Measurements from ENCODE around the gene TEDC1.

TEDC1 gene

DNA sequence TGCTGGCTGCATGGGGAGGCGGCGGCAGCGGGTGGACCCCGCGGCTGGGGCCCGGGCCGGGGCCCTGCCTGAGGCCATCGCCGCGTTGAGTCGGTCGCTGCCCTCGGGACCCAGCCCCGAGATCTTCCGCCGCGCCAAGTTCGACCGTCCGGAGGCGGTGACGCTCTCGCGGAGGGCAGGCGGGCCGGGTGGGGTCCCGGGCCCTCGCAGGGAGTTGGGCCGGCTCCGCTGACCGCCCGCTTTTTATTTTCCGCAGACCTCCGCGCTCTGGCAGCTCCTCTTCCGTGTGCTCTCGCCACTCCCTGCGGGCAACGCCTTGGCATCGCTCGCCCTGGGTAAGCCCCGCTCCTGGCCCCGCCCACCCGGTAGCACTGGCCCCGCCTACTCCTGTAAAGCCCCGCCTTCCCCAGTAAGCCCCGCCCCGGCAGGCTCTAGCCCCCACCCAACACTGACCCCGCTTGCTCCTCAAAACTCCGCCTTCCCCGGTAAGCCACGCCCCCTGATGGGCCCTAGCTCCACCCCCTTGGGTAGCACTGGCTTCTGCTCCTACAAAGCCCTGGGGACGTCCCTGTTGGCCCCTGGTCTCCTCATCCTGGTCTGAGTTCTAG, 424 bp downstream of the TEDC1 start:
- peak; percentile 55 for DNase-seq (ENCODE audit: low read depth)
- peak overlapping the region; percentile 70 for H3K4me3 ChIP-seq (ENCODE audit: low read depth, low read length)
- no peak for TF ChIP-seq CTCF (IDR thresholded peaks at IDR 0.05; ENCODE audit: control insufficient read depth, extremely low read depth, insufficient read depth)

GRCh38 chr14:105492031-105492970, 1.3 kb downstream of the TEDC1 start:
- peak; percentile 71 for DNase-seq (ENCODE audit: low read depth)
- TF ChIP-seq CTCF (IDR thresholded peaks at IDR 0.05; ENCODE audit: control insufficient read depth, extremely low read depth, insufficient read depth), result no peak
- H3K4me3 ChIP-seq (ENCODE audit: low read depth, low read length), result peak overlapping the region; percentile 70

DNA sequence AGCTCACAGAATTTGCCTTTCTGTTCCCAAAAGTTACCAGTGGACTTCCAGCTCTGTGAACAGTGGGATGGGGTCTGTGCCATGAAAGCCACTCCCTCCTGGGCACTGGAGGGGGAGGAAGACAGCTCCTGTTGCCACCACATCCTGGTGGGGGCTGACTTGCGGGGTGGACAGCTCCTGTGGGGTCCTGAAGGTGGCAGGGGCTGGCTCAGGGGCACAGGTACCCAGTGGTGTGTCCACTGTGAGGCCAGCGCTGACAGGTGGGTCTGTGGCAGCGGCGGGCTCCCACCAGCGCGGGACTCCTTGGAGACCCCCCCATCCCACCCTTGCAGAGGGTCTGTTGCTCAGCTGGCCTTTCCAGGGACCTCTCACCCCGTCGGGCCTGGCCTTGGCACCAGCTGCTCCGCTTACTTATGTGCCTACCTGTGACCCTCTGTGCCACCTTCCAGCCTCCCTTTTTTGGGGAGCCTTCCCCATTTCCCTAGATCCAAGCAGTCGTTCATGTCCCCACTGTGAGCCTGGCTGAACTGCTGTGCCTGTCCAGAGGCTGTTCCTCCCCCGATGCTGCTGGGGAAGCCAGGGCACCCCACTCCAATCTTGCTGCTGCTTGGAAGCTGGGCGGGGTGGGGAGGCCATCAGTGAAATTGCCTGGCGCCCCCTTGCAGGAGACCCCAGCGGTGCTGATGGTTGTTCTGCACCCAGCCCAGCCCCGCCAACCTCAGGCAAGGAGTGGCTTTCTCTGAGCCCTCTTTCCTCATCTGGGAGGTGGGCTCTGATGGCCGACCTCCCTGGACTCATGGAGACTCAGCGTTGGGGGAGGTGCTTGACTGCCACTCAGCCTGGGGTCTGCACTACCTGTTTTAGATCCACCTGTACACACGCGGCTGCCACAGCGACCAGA, 2.2 kb downstream of the TEDC1 start:
- DNase-seq (ENCODE audit: low read depth), result no peak
- no peak overlapping the region for H3K4me3 ChIP-seq (ENCODE audit: low read depth, low read length)
- TF ChIP-seq CTCF (IDR thresholded peaks at IDR 0.05; ENCODE audit: control insufficient read depth, extremely low read depth, insufficient read depth), result no peak

- H3K4me3 ChIP-seq (ENCODE audit: low read depth, low read length), result no peak overlapping the region
- DNase-seq (ENCODE audit: low read depth), result no peak
- no peak for TF ChIP-seq CTCF (IDR thresholded peaks at IDR 0.05; ENCODE audit: control insufficient read depth, extremely low read depth, insufficient read depth)
These were observed 3.0 kb downstream of the TEDC1 start for GRCh38 chr14:105493921-105494605.

- no peak for DNase-seq (ENCODE audit: low read depth)
- no peak overlapping the region for H3K4me3 ChIP-seq (ENCODE audit: low read depth, low read length)
- no peak for TF ChIP-seq CTCF (IDR thresholded peaks at IDR 0.05; ENCODE audit: control insufficient read depth, extremely low read depth, insufficient read depth)
These were observed 3.5 kb downstream of the TEDC1 start for GRCh38 chr14:105494606-105494929.

Measured in LNCaP clone FGC (cell line).